Measurements from ENCODE around the gene OR4A5. TPM values are rescaled to one million over a fixed set of nuclear protein-coding genes. Genes with fewer than 3 reads are reported as not detected.
"Not testable (repeated sequence)": the region's sequence is repeated elsewhere in the genome, so short reads cannot be mapped to it uniquely, and the experiment has no call there.

Gene OR4A5, protein sequence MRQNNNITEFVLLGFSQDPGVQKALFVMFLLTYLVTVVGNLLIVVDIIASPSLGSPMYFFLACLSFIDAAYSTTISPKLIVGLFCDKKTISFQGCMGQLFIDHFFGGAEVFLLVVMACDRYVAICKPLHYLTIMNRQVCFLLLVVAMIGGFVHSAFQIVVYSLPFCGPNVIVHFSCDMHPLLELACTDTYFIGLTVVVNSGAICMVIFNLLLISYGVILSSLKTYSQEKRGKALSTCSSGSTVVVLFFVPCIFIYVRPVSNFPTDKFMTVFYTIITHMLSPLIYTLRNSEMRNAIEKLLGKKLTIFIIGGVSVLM
- total RNA-seq: not detected

DNA sequence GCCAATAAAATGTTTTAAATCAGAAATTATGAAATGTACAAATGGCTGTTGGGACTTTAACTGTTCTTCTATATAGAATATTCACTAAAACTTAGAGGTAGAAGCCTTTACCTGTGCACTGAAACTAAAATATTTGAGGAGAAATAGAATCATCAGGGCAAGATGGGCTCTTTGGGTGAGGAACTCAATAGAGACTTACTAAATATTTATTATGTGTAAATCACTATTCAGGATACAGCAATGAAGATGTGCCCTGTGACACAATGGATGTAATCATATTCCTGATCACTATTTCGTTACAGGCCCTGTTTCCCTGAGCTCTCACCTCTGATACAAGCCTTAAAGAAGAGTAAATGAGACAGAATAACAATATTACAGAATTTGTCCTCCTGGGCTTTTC is at the start of gene OR4A5:
Gene OR4A5, plus strand, starts transcription at position 301 of the 400 bp plus-strand sequence. Its CDS starts 53 bp downstream, at position 354.
- intact Hi-C loops (cut with micrococcal nuclease); H3K4me3 Mint-ChIP-seq; DNase-seq; ATAC-seq; CTCF ChIA-PET; H3K36me3 Mint-ChIP-seq (ENCODE audit: low read depth); H3K4me1 Mint-ChIP-seq (ENCODE audit: low read depth); H3K27ac Mint-ChIP-seq; H3K27me3 Mint-ChIP-seq; POLR2A ChIA-PET: not testable (repeated sequence)
- H3K9me3 Mint-ChIP-seq: peaks cover 29% of the 10 kb centered on the region

DNA sequence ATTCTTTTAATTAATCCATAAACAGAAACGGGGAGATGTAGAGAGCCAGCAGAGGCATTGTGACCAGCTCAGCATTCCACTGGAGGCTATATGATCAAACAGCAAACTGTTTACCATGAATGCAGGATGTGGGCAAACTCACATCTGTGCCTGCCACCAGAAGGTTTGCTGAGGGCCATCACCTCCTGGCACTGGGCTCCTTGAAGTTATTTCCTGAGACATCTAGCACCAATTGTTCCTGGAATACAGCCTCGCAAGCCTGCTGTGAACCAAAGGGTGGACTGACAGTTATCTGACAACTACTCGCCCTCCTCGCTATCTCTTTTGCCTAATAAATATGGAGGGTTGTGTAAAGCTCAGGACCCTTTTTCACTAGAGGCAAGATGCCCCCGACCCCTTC is 13.5 kb downstream of the OR4A5 start:
- CTCF ChIA-PET, DNase-seq: not testable (repeated sequence)
- H3K9me3 Mint-ChIP-seq: peaks cover 13% of the 10 kb centered on the region

More for the DNA sequence above, 13.5 kb downstream of the OR4A5 start:
- H3K4me1 Mint-ChIP-seq (ENCODE audit: low read depth); H3K36me3 Mint-ChIP-seq (ENCODE audit: low read depth); H3K27ac Mint-ChIP-seq; intact Hi-C loops (cut with micrococcal nuclease); ATAC-seq; POLR2A ChIA-PET; H3K4me3 Mint-ChIP-seq; H3K27me3 Mint-ChIP-seq: not testable (repeated sequence)

Other genes starting within 250 kb of the OR4A5 start
- gene OR4C46, start 102.8 kb upstream of the OR4A5 start, total RNA-seq: not detected